OCI-LY7 (cell line): ENCODE measurements around the gene LIMS1. TPM values are rescaled to one million over a fixed set of nuclear protein-coding genes. Genes with fewer than 3 reads are reported as not detected.

ENCODE experiments used
- BruUV-seq: library from RNA; stranded (reverse); fragments of 400-500 nt; replicated peaks from 2 replicates; lab custom pipeline; 2021; lab: Mats Ljungman, UMichigan
- CTCF ChIA-PET: fragments of 300-600 bp; sonication (Branson Sonifier 250); formaldehyde crosslinking; loops from one replicate; lab custom pipeline; 2022; ENCODE audit warnings: antibody characterized with exemption; ENCODE audit not compliant: unreplicated experiment; lab: Charles Lee
- POLR2A ChIA-PET: fragments of 300-600 bp; sonication (Branson Sonifier 250); formaldehyde crosslinking; loops from one replicate; lab custom pipeline; 2022; ENCODE audit warnings: antibody characterized with exemption; lab: Charles Lee
- DNase-seq: peaks from one replicate; pipeline ENCODE4 v3.0.0-alpha.2; 2015; ENCODE audit warnings: low spot score
- H2AFZ ChIP-seq: fragments of 200-600 bp; sonication (generic), shearing (Covaris generic); 2 replicates; pipeline ENCODE4 v1.6.1; 2014; ENCODE audit warnings: mild to moderate bottlenecking, antibody characterized with exemption, low read length, moderate library complexity
- H3K27ac ChIP-seq: fragments of 200-600 bp; sonication (generic); 2 replicates; pipeline ENCODE4 v1.5.1; 2014; ENCODE audit warnings: mixed run types, low read depth, mild to moderate bottlenecking, moderate library complexity, low read length, inconsistent platforms; ENCODE audit not compliant: poor library complexity, severe bottlenecking
- H3K36me3 ChIP-seq: fragments of 200-600 bp; sonication (generic); 2 replicates; pipeline ENCODE4 v1.6.1; 2014; ENCODE audit warnings: mild to moderate bottlenecking, antibody characterized with exemption, low read length, moderate library complexity, mixed read lengths; ENCODE audit not compliant: insufficient read depth
- H3K4me1 ChIP-seq: fragments of 200-600 bp; sonication (generic); 2 replicates; pipeline ENCODE4 v1.5.1; 2014; ENCODE audit warnings: mild to moderate bottlenecking, low read length; ENCODE audit not compliant: insufficient read depth, poor library complexity, severe bottlenecking
- H3K4me2 ChIP-seq: fragments of 200-600 bp; sonication (generic); 2 replicates; pipeline ENCODE4 v1.6.1; 2014; ENCODE audit warnings: mild to moderate bottlenecking, low read length
- H3K4me3 ChIP-seq: fragments of 200-600 bp; sonication (generic); 2 replicates; pipeline ENCODE4 v1.5.1; 2014; ENCODE audit warnings: mild to moderate bottlenecking, low read depth, low read length; ENCODE audit not compliant: poor library complexity, severe bottlenecking
- H3K79me2 ChIP-seq: fragments of 200-600 bp; sonication (generic); 2 replicates; pipeline ENCODE4 v1.6.1; 2016; ENCODE audit warnings: low read depth, mild to moderate bottlenecking, low read length, moderate library complexity, mixed read lengths; ENCODE audit not compliant: insufficient read depth
- H3K9me2 ChIP-seq: fragments of 200-600 bp; sonication (generic); 2 replicates; pipeline ENCODE4 v1.6.1; 2016; ENCODE audit warnings: mild to moderate bottlenecking, low read length, mixed read lengths; ENCODE audit not compliant: insufficient read depth
- H3K9me3 ChIP-seq: fragments of 200-600 bp; sonication (generic); 2 replicates; pipeline ENCODE4 v1.6.1; 2014; ENCODE audit warnings: mild to moderate bottlenecking, mixed run types, low read length, mixed read lengths
- H4K20me1 ChIP-seq: fragments of 200-600 bp; sonication (generic); 2 replicates; pipeline ENCODE4 v1.6.1; 2014; ENCODE audit warnings: mild to moderate bottlenecking, antibody characterized with exemption, low read length, moderate library complexity, mixed read lengths; ENCODE audit not compliant: insufficient read depth
- EZH2phosphoT487 ChIP-seq: fragments of 200-600 bp; sonication (generic); IDR thresholded peaks from 2 replicates; pipeline ENCODE4 v1.6.1; 2018; ENCODE audit warnings: low read depth, borderline replicate concordance, mild to moderate bottlenecking, mixed run types, antibody characterized with exemption, low read length, moderate library complexity, mixed read lengths
- intact Hi-C: fragments of 100-400 bp; cut with micrococcal nuclease; formaldehyde crosslinking; loops from one replicate; pipeline ENCODE4 v1.10.0; 2022; ENCODE audit not compliant: unreplicated experiment
- total RNA-seq, 2 experiments: library from RNA; depleted of rRNA in 1 of 2; stranded (reverse); fragments of >200 nt in 1 of 2; shearing (Covaris generic) in 1 of 2; gene quantifications; 2 replicates each; pipeline ENCODE4 v1.2.3, GENCODE V29; 2014 to 2022
- TF ChIP-seq, protein P1 (sequence below): fragments of 200-600 bp; sonication (generic); conservative IDR thresholded peaks from 2 replicates; pipeline ENCODE4 v1.5.1; 2014; ENCODE audit warnings: mild to moderate bottlenecking, antibody characterized with exemption, low read length, moderate library complexity, mixed read lengths

Gene LIMS1
- total RNA-seq, 2 experiments from 2014 or later = 53.3 to 74.7 TPM

DNA sequence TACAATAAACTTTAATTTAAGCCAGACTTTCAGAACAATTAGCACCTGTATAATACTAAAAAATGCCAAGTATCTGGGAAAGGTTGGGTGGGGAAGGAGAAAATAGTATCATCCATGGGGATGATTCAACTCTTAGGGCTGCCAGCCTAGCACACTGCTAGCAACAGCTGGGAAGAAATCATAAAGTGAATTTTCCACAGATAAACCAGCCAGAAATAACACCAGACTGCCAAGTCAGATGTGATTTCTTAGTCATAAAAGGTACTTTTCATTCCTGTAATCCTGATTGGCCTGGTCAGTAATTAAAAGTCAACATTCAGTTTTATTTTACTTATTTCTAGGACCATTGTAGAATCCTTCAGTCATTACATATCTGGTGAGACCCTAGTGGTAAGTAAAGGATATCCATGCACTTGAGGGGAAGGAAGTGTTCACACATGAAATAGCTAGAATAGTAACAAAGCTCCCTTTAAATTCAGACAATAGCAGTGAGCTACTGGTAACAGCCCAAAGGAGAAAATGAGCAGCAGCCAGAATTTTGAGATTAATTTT, 59.4 kb downstream of the LIMS1 start:
- DNase-seq = no peak
- no peaks in the 10 kb centered on the region for H3K36me3 ChIP-seq
- H3K9me2 ChIP-seq = no peaks in the 10 kb centered on the region
- no peaks in the 10 kb centered on the region for H3K9me3 ChIP-seq
- no peak overlapping the region for H3K27ac ChIP-seq
- no peak overlapping the region for H2AFZ ChIP-seq
- no peak overlapping the region for H3K4me3 ChIP-seq
- intact Hi-C loops = no loop called here
- BruUV-seq = no TSS peak
- H4K20me1 ChIP-seq = no peaks in the 10 kb centered on the region; the same call in 1 of the 2 replicates
- no peak for TF ChIP-seq EZH2phosphoT487
- TF ChIP-seq, protein P1, sequence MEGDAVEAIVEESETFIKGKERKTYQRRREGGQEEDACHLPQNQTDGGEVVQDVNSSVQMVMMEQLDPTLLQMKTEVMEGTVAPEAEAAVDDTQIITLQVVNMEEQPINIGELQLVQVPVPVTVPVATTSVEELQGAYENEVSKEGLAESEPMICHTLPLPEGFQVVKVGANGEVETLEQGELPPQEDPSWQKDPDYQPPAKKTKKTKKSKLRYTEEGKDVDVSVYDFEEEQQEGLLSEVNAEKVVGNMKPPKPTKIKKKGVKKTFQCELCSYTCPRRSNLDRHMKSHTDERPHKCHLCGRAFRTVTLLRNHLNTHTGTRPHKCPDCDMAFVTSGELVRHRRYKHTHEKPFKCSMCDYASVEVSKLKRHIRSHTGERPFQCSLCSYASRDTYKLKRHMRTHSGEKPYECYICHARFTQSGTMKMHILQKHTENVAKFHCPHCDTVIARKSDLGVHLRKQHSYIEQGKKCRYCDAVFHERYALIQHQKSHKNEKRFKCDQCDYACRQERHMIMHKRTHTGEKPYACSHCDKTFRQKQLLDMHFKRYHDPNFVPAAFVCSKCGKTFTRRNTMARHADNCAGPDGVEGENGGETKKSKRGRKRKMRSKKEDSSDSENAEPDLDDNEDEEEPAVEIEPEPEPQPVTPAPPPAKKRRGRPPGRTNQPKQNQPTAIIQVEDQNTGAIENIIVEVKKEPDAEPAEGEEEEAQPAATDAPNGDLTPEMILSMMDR = peak; percentile 41; the same call in 1 of the 2 replicates
- CTCF ChIA-PET = interaction anchor here (1.3 kb wide), 1 partner anchor 10 kb away, joined by 7 read pairs; no protein-coding TSS in a partner anchor
- H3K4me1 ChIP-seq = peaks cover 27% of the 10 kb centered on the region
- H3K79me2 ChIP-seq = no peaks in the 10 kb centered on the region; the same call in 1 of the 2 replicates
- peak overlapping the region; percentile 29; the same call in 1 of the 2 replicates for H3K4me2 ChIP-seq
- POLR2A ChIA-PET = interaction anchor here (1.1 to 2.1 kb wide), 3 partner anchors 12 to 43 kb away, joined by 5 to 11 read pairs (median 7); no protein-coding TSS in a partner anchor

DNA sequence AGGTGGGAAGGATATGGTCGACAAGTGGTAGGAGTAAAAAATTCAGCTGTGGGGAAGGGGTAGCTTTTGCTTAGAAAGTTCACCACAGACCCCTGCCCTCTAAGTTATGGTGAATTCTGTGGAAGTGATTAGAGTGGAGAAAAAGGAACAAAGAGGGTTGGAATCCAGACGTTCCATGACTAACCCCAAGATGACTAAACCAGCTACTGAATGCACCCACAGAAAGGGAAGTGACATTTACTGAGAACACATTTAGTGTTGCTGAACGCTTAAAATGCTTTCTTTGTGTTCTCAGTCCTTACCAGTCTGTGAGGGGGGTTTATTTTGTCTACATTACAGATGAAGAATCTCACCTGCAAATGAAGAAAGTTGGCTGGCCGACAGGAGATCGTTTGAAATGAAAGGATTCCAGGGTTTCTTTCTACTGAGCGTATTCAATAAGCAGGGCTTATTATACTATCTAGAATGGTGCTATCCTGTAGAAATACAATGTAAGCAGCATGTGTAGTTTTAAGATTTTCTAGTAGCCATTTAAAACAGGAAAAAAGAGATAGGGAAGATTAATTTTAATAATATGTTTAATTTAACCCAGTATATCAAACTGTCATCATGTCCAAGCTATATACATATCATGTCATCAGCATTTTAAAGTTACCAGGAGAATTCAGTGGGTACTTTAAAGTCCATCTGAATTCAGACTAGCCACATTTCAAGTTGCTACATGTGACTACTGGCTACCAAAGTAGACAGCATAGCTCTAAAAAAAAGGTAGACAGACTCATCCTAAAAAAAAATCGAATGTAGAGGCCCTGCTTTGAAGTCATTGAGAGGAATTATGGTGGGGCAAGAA, 60.1 kb downstream of the LIMS1 start:
- no peak overlapping the region for H3K27ac ChIP-seq
- peak overlapping the region; percentile 29; the same call in 1 of the 2 replicates for H3K4me2 ChIP-seq
- peaks cover 22% of the 10 kb centered on the region for H3K4me1 ChIP-seq
- intact Hi-C loops = no loop called here
- no peaks in the 10 kb centered on the region; the same call in 1 of the 2 replicates for H4K20me1 ChIP-seq
- H3K9me2 ChIP-seq = no peaks in the 10 kb centered on the region
- BruUV-seq = no TSS peak
- H3K36me3 ChIP-seq = no peaks in the 10 kb centered on the region
- H3K4me3 ChIP-seq = no peak overlapping the region
- CTCF ChIA-PET = interaction anchor here (1.3 kb wide), 1 partner anchor 10 kb away, joined by 7 read pairs; no protein-coding TSS in a partner anchor
- H3K79me2 ChIP-seq = no peaks in the 10 kb centered on the region; the same call in 1 of the 2 replicates
- no peak for DNase-seq
- POLR2A ChIA-PET = interaction anchor here (0.6 to 2.1 kb wide), 4 partner anchors 11 to 107 kb away, joined by 5 to 11 read pairs (median 7); no protein-coding TSS in a partner anchor
- H2AFZ ChIP-seq = no peak overlapping the region
- TF ChIP-seq, protein P1 = no peak
- no peak for TF ChIP-seq EZH2phosphoT487
- no peaks in the 10 kb centered on the region for H3K9me3 ChIP-seq
